HG02973 (cell line): ENCODE results near the gene SYN1.
A peak's percentile ranks its signal among the peaks of the same experiment; 100 is the strongest.
"Not testable (repeated sequence)": the region's sequence is repeated elsewhere in the genome, so short reads cannot be mapped to it uniquely, and the experiment has no call there.

Source experiments
- ATAC-seq: cut with Tn5 transposase; IDR thresholded peaks from one replicate; pipeline ENCODE4 v1.9.1; 2021; ENCODE audit warnings: moderate library complexity; ENCODE audit not compliant: unreplicated experiment

Gene SYN1

DNA sequence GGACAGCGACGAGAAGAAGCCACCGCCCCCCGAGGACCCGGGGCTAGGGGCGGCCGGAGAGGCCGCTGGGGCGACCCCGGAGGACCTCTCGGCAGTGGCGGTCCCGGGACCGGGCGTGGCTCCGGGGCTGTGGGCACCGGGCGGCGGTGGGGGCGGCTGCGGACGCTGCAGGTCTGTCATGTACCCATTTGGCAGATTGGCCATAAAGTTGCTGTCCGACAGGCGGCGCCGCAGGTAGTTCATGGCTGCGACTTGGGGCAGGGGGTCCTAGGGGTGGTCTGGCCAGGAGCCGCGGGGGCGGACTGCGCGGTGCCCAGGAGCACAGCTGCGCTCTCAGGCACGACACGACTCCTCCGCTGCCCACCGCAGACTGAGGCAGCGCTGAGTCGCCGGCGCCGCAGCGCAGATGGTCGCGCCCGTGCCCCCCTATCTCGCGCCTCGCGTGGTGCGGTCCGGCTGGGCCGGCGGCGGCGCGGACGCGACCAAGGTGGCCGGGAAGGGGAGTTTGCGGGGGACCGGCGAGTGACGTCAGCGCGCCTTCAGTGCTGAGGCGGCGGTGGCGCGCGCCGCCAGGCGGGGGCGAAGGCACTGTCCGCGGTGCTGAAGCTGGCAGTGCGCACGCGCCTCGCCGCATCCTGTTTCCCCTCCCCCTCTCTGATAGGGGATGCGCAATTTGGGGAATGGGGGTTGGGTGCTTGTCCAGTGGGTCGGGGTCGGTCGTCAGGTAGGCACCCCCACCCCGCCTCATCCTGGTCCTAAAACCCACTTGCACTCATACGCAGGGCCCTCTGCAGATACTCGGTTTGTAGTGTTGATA, at the start of gene SYN1:
Gene SYN1, minus strand, starts transcription at position 372 of the 817 bp plus-strand sequence. Its CDS starts 129 bp downstream, at position 243.
- peak; percentile 63 for ATAC-seq

DNA sequence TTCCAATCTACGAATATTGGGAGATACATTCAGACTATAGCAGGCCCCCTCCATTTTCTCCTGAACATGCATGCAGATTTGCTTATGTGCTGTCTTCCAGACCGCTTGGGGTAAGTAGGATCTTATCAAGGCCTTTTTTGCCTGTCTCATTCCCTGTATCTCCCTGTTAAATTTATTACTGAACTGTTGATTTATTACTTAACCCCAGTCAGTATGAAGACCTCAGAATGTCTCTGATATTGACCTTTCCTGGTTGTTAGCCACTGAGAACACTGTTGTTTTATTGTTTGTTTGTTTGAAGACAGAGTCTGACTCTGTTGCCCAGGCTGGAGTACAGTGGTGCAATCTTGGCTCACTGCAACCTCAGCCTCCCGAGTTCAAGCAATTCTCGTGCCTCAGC, 46.1 kb upstream of the SYN1 start:
- not testable (repeated sequence) for ATAC-seq

DNA sequence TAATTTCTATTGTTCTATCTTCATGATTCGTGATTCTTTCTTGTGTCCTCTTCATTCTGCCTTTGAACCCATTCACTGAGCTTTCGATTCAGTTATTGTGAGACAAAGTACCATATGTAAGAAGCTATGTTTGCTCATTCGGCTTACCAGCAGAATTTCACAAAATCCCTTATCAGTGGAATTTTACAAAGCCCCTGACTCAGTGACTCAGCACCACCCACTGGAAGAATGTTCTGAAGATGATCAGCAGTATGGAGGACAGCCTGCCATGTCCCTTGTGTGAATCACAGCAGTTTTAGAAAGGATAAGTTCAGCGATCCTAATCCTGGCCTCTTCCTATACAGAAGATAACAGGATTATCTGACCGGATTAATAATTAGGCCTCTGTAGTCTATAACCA, 45.1 kb upstream of the SYN1 start:
- ATAC-seq: no peak

DNA sequence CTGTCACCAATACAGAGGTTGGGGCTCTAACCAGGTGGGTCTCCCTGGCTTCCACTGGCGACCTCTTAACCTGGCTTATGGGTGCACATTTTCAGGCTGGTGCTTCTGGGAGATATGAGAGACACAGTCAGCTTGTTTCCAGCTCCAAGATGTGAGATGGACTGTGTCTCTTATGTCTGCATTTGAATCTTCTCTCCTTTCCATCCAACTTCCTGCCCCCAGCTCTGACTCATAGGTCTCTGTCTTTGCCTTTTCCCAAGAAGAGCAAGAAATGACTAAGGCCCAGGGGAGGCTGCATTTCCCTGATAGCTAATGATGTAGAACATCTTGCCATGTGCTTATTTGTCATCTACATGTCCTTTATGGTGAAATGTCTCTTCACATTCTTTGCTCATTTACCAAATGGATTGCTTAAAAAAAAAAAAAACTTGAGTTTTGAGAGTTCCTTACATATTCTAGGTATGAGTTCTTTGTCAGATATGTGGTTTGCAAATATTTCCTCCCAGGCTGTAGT, 42.5 kb upstream of the SYN1 start:
- ATAC-seq: no peak

DNA sequence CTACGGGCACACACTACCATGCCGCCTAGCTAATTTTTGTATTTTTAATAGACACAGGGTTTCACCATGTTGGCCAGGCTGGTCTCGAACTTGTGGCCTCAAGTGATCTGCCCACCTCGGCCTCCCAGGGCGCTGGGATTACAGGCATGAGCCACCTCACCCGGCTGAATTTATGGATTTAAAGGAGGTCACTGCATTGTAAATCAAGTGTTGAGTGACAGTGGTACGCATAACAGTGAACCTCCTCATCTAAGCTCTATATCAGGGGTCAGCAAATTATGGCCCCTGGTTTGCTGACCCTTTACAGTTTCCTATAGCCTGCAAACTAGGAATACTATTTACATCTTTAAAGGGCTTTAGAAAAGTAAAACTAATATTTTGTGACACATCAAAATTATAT, 41.9 kb upstream of the SYN1 start:
- no peak for ATAC-seq

DNA sequence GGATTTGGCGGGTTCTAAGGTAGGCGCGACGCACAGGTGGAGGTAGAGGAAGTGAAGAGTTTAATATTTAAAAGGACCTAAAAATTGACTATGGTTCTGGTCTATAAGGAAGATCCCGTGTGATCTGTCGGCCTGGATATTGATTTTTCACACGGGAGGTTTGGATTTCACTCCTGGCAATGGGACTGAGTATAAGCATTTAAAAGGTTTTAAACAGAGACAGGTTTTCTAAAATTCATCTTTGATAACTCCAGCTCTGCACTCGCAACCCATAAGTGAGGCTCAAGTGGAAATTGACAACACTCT, 39.7 kb upstream of the SYN1 start:
- ATAC-seq: no peak

DNA sequence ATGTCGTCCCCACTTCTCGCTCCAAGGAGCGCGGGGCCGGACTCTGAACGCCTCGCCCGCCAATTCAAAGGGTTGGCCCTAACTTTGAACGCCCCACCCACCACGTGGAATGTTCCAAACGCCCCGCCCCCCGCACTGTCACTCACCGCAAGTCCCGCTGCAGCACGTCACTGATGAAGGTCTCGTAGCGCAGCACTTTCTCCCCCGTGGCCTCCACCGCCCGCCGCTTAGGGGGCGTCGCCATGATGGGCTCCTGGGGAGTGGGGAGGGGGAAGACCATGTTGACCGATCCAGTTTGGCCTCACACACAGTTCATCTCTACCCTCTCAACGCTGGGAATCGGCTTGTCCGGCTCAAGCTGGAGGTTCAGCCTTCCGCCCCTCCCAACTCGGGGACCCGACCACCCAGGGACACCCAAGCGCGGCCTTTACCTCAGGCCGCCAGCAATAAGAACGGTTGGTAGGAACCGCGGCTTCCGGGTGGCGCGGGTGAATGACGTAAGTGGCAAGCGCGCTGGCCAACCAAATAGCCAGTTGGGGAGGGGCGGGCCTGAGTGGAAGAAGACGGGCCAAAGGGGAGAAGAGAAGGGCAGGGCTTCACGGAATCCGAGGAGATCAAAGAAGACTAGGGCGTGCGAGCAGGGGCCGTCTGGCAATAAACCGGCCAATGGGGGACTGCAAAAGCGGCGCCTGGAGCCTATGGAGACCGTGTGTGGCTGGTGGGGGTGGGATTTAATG, 39.2 kb upstream of the SYN1 start, which contains the start of gene UXT:
Gene UXT, minus strand, starts transcription at position 497 of the 737 bp plus-strand sequence. Its CDS starts 253 bp downstream, at position 244.
- ATAC-seq: peak; percentile 78

DNA sequence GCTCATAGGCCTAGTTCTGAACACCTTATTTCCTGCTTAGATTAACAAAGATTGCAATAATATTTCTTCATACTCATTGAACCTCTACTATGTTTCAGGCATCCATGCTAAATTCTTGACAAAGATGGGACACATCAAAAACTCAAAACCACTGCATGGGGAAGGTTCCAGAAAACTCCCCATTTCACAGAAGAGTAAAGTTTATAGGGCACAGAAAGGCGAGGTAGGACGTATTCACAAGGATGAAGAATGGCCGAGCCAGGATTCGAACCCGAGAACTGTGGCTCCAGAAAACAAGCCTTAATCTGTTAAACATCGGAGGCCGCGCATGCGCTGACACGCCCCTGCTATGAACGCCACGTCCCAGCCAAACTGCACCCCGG, 38.6 kb upstream of the SYN1 start:
- no peak for ATAC-seq

DNA sequence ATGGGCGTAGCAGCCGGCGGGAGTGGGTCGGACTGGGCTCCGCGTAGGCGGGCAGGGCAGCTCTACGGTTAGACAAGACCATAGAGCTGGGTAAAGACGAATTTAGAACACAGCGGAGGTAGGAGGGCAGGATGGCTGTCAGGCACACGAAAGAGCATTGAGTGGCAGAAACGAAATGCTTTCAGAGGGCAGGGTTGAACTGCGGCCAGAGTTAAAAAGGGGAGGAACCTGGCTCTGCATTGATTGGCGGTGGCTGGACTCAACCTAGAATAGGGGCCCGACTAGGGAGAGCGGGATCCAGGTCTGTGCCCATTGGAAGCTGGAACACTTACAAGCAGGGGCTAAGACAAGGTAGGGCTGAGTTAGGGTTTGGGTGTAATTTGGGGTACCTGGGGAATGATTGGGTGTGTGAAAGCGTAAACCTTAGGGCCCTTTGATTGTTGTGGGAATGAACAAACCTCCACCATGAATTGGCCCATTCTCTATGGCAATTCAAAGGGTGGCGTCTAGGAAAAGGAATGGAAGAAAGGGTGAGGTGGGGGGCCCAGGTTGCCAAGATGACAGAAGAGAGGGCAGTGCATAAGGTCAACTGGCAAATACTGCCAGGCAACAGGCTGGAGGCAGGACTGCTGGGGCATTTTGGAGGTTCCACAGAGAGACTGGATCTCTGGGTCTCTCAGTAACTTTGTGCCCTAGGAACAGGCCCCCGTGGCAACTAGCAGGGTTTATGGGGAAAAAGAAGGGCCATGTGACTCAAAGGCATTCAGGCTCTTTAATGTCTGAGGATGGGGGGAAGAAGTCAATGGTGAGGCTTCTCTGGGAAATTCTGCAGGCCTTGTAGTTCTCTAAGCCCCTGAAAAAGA, 31.6 kb upstream of the SYN1 start:
- no peak for ATAC-seq

DNA sequence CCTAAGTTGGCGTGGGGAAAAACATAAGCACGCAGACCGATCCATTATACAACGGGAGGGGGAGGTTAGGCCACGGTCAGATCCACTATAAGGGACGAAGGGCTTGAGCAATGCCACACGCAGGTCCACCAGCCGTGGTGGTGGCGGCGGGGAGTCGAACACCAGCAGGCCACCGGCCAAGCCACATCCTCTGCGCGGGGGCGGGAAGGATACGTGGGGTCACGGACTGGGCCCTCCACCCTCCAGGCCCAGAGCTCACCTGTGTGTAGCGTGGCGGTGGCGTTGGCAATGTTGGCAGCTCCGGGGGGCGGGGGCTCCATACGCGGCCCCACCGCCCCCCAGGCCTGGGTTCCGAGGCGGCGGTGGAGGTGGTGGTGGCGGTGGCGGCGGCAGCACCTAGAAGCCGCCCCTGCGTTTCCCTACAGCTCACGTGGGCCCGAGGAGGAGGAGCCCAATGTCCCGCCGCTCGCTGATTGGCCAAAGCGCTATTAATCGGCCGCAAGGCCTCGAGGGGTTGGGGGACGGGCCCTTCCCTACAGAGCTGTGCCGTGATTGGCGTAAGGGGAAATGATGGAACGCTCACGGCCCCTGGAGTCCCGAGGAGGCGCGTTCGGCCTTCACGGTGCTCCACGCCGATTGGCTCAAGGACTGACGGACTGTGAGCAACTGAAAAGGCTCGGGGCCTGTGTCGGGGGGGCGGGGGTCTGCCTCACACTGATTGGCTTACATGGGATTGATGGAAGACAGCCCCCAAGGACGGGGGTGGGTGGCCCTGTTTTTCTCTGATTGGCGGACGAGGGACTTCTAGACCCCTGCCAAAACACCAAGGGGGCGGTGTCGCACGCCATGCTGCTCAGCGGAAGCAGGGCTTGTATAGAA, 30.7 kb upstream of the SYN1 start, which contains the start of gene ELK1:
Gene ELK1, minus strand, starts transcription at position 400 of the 879 bp plus-strand sequence. CDS start 9,122 bp downstream, outside the sequence.
- ATAC-seq: peak; percentile 86

DNA sequence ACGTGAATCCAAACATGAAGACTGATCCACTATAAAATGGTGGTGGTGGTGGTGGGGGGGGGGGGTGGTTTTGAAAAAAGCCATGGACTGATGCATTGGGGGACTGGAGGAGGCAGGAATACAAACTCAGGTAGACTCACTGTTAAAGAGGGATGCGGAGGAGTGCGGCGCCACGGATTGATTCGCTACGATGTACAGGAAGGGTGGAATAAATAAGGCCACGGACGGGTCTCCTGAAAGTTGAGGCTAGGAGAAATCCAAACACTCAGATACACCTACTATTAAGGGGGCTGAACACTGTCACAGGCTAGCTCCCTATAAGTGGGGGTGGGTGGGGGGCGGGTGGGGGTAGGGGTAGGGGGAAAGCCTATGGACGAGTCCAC, 30.1 kb upstream of the SYN1 start:
- ATAC-seq: no peak

DNA sequence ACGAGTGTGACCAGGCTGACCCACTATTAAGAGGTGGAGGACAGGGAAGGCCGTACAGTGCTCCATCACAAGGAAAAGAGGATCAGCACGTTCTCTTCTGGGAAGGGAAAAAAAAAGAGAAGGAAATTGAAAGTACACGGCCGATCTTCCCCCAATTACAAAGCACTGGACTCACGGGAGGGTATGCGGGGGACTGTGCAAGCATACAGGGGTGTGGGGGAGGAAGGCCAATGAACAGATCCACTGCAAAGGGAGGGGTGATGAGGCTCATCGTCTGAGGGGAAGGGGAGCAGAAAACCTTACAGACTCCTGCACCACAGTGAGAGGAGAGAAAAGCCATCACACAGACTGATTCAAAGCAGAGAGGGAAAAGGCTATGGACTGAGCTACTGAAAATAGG, 29.6 kb upstream of the SYN1 start:
- ATAC-seq: no peak

DNA sequence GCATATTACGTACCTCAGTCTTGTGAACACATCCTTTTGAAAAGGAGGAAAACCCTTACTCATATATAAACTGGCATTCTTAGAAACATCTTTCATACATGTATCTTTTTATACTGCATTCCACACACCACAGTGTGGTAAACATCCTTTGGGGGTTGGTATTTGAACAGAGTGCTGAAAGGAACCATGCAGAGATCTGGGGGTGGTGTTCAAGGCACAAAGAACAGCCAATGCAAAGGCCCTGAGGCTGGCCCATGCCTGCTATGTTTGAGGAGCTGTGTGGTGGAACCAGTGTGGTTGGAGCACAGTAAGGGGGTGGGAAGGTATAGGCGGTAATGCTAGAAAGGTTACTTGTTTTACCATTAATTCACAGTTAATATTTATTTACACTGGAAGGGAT, 28.7 kb upstream of the SYN1 start:
- ATAC-seq: no peak

DNA sequence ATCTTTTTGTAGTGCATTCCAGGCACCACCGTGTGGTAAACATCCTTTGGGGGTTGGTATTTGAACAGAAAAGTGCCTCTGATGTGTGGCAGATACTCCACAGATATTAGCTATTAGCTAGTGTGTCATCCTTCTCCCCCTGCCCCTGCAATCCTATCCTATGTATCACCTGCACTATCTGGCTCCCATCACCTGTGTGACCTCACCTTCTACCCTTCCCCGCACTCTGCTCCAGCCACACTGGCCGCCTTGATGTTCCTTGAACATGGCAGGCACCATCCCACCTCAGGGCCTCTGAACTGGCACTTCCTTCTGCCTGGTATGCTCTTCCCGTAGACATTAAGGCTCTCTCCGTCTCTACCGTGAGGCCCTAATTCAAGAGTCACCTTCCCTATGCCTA, 27.0 kb upstream of the SYN1 start:
- no peak for ATAC-seq

DNA sequence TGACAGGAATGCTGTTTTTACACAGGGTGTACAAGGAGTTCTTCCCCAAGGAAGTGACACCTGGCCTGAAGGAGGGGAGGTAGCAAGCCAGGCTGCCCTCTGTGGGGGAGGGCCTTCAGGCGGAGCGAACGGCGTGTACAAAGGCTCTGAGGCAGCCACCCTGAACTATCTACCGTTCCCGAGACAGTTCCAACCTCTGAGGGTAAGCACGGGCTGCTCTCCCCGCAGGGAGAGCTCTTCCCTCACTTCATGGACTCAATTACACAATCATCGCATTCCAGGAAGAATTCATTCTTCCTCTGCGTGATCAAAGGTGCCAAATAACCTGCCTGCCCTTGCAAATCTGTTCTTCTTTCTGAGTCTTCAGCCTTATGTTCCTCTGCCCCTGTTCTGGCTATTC, 25.9 kb upstream of the SYN1 start:
- ATAC-seq: no peak

DNA sequence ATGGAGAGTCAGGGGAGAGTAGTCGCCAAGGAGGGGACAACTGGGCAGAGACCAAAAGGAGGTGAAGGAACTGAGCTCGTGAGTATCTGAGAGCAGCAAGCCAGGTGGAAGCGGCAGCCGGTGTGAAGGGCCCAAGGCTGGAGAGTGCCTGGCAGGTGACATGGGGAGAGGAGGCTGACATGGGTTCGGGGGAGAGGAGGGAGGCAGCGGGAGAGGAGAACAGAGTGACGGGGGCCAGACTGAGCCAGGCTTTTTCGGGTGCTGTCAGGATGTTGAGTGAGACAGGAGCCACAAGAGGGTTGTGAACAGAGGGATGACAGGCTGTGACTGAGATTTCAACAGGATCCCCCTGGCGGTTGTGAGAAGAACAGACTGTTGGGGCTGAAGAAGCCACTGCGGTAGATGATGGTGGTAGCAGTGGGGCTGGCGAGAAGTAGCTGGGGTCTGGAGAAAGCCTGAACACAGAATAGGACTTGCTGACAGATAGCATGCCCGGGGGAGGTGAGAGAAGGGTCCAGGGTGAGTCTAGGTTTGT, 25.0 kb upstream of the SYN1 start:
- ATAC-seq: no peak

DNA sequence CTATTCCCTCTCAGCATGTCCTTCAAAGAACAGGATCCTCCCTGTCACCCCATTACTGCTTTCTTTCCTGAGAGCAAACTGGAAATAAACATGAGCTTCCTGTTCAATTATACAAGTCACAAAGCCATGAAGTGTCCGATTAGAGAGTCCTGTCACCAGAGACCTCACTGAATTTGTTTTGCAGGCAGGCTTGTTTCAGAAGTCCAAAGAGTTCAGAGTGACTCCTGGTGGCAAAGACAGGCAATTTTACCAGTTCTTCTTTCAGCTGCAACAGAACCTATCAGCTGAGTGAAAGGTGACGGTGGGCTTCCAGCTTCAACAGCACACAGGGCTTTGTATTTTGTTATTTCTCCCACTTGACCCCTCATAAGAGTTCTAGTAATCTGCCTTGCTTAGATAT, 24.3 kb upstream of the SYN1 start:
- ATAC-seq: no peak

DNA sequence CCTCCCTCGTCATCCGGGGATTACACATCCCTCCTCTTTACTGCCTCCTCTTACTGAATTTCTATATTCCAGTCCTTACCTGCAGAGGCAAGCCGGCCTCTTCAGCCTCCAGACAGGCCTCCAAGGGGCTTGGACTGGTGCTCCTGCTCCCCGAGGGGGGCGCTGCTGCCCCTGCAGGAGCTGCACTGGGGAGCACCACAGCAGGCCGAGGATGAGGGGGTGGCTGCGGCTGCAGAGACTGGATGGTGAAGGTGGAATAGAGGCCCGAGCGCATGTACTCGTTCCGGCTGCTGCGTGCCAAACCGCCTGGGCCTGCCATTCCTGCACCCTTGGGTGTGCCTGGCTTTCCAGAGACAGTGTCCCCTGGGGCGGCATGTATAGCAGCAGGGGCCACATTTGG, 19.2 kb upstream of the SYN1 start:
- no peak for ATAC-seq

DNA sequence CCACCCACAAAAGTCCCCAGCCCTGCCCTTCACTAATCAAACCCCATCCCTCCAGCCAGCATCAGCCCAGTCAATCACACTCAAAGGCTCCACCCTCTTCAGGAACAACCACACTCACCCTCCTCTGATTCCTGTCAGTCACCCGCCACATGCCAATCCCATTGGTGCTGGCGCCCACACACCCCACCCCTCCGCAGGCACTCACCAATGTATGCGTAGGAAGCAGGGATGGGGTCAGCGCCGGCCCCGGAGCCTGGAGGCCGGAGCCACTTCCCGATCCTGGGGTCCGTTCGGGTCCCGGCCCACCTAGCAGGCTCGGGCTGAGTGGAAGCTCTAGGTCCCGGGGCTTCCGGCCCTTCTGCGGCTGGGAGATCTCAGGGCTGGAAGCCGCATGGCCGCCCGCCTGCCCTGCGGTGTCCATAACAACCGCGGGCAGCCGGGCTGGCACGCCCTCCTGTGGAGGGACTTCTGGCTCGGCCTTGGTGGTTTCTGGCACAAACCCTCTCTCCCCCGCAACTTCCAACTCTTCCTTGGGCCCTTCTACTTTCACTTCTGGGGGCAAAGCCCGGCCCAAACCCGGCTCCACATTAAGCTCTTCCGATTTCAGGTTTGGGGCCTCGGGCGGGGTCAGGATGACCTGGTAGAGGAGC, 18.0 kb upstream of the SYN1 start:
- ATAC-seq: no peak
